Measurements from ENCODE around the gene MYL11. TPM values are rescaled to one million over a fixed set of nuclear protein-coding genes. Genes with fewer than 3 reads are reported as not detected.

Gene MYL11
- total RNA-seq, 1 experiment from 2014 or later, result 7.2 TPM

- no peak for DNase-seq (ENCODE audit: low read depth)
Observed at GRCh38 chr16:30416624-30417528, 42.3 kb downstream of the MYL11 start.

- peak; percentile 67 for DNase-seq (ENCODE audit: low read depth)
Observed at GRCh38 chr16:30417529-30418349, 43.1 kb downstream of the MYL11 start.

- DNase-seq (ENCODE audit: low read depth), result peak; percentile 25
Observed at GRCh38 chr16:30418350-30419181, 44.0 kb downstream of the MYL11 start.

DNA sequence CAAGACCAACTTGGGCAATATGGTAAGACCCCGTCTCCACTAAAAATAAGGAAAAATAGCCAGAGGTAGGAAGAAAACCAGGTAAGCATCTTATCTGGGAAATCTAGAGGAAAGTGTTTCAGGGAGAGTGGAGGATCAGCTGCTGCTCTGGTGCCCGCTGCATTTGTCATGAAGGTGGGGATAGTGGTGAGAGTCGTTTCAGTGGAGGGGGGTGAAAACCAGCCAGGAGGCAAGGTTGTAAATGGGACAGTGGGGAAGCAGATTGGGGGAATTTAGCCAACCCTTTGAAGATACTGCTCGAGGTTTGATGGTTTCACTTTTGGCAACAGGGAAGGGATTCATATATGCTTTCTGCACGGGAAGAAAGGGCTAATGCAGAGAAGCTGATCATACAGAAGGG is 46.4 kb downstream of the MYL11 start:
- DNase-seq (ENCODE audit: low read depth), result no peak

Other genes starting within 250 kb of the MYL11 start
- gene CORO1A, start 191.2 kb upstream of the MYL11 start, total RNA-seq (2014; rRNA removed), result 5.0 and 6.7 TPM in 2 replicates
- gene BOLA2B, start 181.1 kb upstream of the MYL11 start, total RNA-seq (2014; rRNA removed), result 257 and 647 TPM in 2 replicates
- gene SLX1A, start 180.9 kb upstream of the MYL11 start, total RNA-seq (2014; rRNA removed), result 40.2 and 49.2 TPM in 2 replicates
- 2.6 and 5.4 TPM in 2 replicates for gene SULT1A3, start 175.5 kb upstream of the MYL11 start, total RNA-seq (2014; rRNA removed)
- gene NPIPB13, start 126.3 kb upstream of the MYL11 start, total RNA-seq (2014; rRNA removed), result 0.57 and 0.58 TPM in 2 replicates
- gene CD2BP2, start 19.5 kb upstream of the MYL11 start, total RNA-seq (2014; rRNA removed), result 65.6 and 67.6 TPM in 2 replicates
- gene TBC1D10B, start 4.3 kb upstream of the MYL11 start, total RNA-seq (2014; rRNA removed), result 41.8 and 43.9 TPM in 2 replicates
- 0.17 TPM in 1 of 2 replicates, not detected in the other for gene SEPTIN1, start 7.8 kb downstream of the MYL11 start, total RNA-seq (2014; rRNA removed)
- 8.8 and 10.3 TPM in 2 replicates for gene ZNF48, start 20.6 kb downstream of the MYL11 start, total RNA-seq (2014; rRNA removed)
- 19.7 and 19.9 TPM in 2 replicates for gene ZNF771, start 32.8 kb downstream of the MYL11 start, total RNA-seq (2014; rRNA removed)
- 31.7 and 33.6 TPM in 2 replicates for gene DCTPP1, start 55.2 kb downstream of the MYL11 start, total RNA-seq (2014; rRNA removed)
- 5.1 and 10.0 TPM in 2 replicates for gene SEPHS2, start 71.1 kb downstream of the MYL11 start, total RNA-seq (2014; rRNA removed)
- gene ITGAL, start 97.9 kb downstream of the MYL11 start, total RNA-seq (2014; rRNA removed), result not detected in 2 replicates
- 36.7 and 40.6 TPM in 2 replicates for gene ZNF768, start 151.8 kb downstream of the MYL11 start, total RNA-seq (2014; rRNA removed)
- 13.3 TPM in 2 replicates for gene ZNF747, start 160.1 kb downstream of the MYL11 start, total RNA-seq (2014; rRNA removed)
- gene ZNF764, start 183.6 kb downstream of the MYL11 start, total RNA-seq (2014; rRNA removed), result 7.8 and 9.6 TPM in 2 replicates
- 11.9 and 16.2 TPM in 2 replicates for gene ZNF688, start 196.9 kb downstream of the MYL11 start, total RNA-seq (2014; rRNA removed)
- 8.5 and 9.6 TPM in 2 replicates for gene ZNF785, start 210.9 kb downstream of the MYL11 start, total RNA-seq (2014; rRNA removed)
- gene ZNF689, start 235.6 kb downstream of the MYL11 start, total RNA-seq (2014; rRNA removed), result 8.7 and 12.5 TPM in 2 replicates